ENCODE data around the gene PARD3B.

GRCh38 chr2:205245652-205246051 lies 700.4 kb downstream of the PARD3B start:
- TF ChIP-seq CTCF (IDR thresholded peaks at IDR 0.05): no peak
- TF ChIP-seq POLR2A (IDR thresholded peaks at IDR 0.05): no peak
